ENCODE data around the gene CHD1. TPM values are rescaled to one million over a fixed set of nuclear protein-coding genes. Genes with fewer than 3 reads are reported as not detected.

Gene CHD1
- total RNA-seq, 6 experiments from 2014 or later: 11.0 to 26.2 (median 15.2) TPM

- 95% methylated on average over 6 of the region's 8 CpGs for WGBS (ENCODE audit: insufficient coverage, low coverage, low lambda C conversion rate, missing lambda C conversion rate)
- Histone ChIP-seq H3K27me3 (no peaks in the 10 kb centered on the region), H3K9me3 (no peaks in the 10 kb centered on the region), H3K4me3 (no peak overlapping the region), H3K4me1 (peaks cover 0 to 8% (median 0%) of the 10 kb centered on the region in 4 donors), H3K27ac (no peak overlapping the region), H3K36me3 (no peaks in the 10 kb centered on the region)
- TF ChIP-seq POLR2A (IDR thresholded peaks at IDR 0.05) (no peak), CTCF (IDR thresholded peaks at IDR 0.05) (no peak)
- intact Hi-C loops (cut with DNase I): no loop called here
- ATAC-seq (no peak), DNase-seq (no peak)
Measured at GRCh38 chr5:98845878-98846277, 82.9 kb downstream of the CHD1 start.

- Histone ChIP-seq H3K9me3 (no peaks in the 10 kb centered on the region), H3K36me3 (no peaks in the 10 kb centered on the region), H3K4me3 (no peak overlapping the region), H3K27ac (no peak overlapping the region), H3K27me3 (no peaks in the 10 kb centered on the region), H3K4me1 (peaks cover 0 to 8% (median 0%) of the 10 kb centered on the region in 4 donors)
- WGBS (ENCODE audit: insufficient coverage, low coverage, low lambda C conversion rate, missing lambda C conversion rate): 90% methylated on average over 4 of the region's 6 CpGs
- TF ChIP-seq POLR2A (IDR thresholded peaks at IDR 0.05) (no peak), CTCF (IDR thresholded peaks at IDR 0.05) (no peak)
- intact Hi-C loops (cut with DNase I): no loop called here
- ATAC-seq (no peak), DNase-seq (no peak)
Measured at GRCh38 chr5:98844865-98845264, 83.9 kb downstream of the CHD1 start.

- DNase-seq: no peak
- no peak overlapping the region for H3K4me3 ChIP-seq
- 85% methylated on average over 3 of the region's 3 CpGs for WGBS (ENCODE audit: insufficient coverage, low coverage, low lambda C conversion rate, missing lambda C conversion rate)
Measured at GRCh38 chr5:98843481-98843880, 85.3 kb downstream of the CHD1 start.

GRCh38 chr5:98840946-98841345, 87.9 kb downstream of the CHD1 start:
- intact Hi-C loops (cut with DNase I): no loop called here
- Histone ChIP-seq H3K4me1 (no peaks in the 10 kb centered on the region), H3K4me3 (no peak overlapping the region), H3K9me3 (no peaks in the 10 kb centered on the region), H3K36me3 (no peaks in the 10 kb centered on the region), H3K27me3 (no peaks in the 10 kb centered on the region), H3K27ac (no peak overlapping the region)
- ATAC-seq (no peak), DNase-seq (no peak)
- 100% methylated on average over 1 of the region's 1 CpG for WGBS (ENCODE audit: insufficient coverage, low coverage, low lambda C conversion rate, missing lambda C conversion rate)
- no peak for TF ChIP-seq CTCF (IDR thresholded peaks at IDR 0.05)
- TF ChIP-seq POLR2A (IDR thresholded peaks at IDR 0.05): no peak

More at GRCh38 chr5:98843481-98843880, 85.3 kb downstream of the CHD1 start:
- Histone ChIP-seq H3K36me3 (no peaks in the 10 kb centered on the region), H3K27ac (no peak overlapping the region), H3K9me3 (no peaks in the 10 kb centered on the region), H3K4me1 (peaks cover 0 to 2% (median 0%) of the 10 kb centered on the region in 4 donors), H3K27me3 (no peaks in the 10 kb centered on the region)
- no peak for ATAC-seq
- intact Hi-C loops (cut with DNase I): no loop called here
- no peak for TF ChIP-seq CTCF (IDR thresholded peaks at IDR 0.05)
- no peak for TF ChIP-seq POLR2A (IDR thresholded peaks at IDR 0.05)
